MCF 10A (cell line): ENCODE data around the gene USP40. TPM values are rescaled to one million over a fixed set of nuclear protein-coding genes. Genes with fewer than 3 reads are reported as not detected.

ENCODE experiments used
- BruUV-seq: library from RNA; stranded (reverse); fragments of 400-500 nt; replicated peaks from 2 replicates; lab custom pipeline; 2021; lab: Mats Ljungman, UMichigan
- CTCF ChIA-PET: fragments of 300-600 bp; sonication (Branson Sonifier 250); formaldehyde crosslinking; extraction: SDS; loops from one replicate; lab custom pipeline; 2021; ENCODE audit warnings: antibody characterized with exemption, inconsistent platforms; lab: Yijun Ruan, JAX
- POLR2A ChIA-PET: fragments of 300-600, 350-650 bp; sonication (Branson Sonifier 250); formaldehyde crosslinking; extraction: SDS; loops from one replicate; lab custom pipeline; 2020; ENCODE audit warnings: antibody characterized with exemption, inconsistent platforms; lab: Yijun Ruan, JAX
- DNase-seq: peaks from one replicate; pipeline ENCODE4 v3.0.0-alpha.2; 2018; ENCODE audit not compliant: unreplicated experiment
- H3K27ac Mint-ChIP-seq: one replicate; pipeline ENCODE4 v1.8.0; 2022; ENCODE audit warnings: mild to moderate bottlenecking, low read depth, mixed read lengths; ENCODE audit not compliant: unreplicated experiment
- H3K27me3 Mint-ChIP-seq: one replicate; pipeline ENCODE4 v1.8.0; 2022; ENCODE audit warnings: mixed read lengths; ENCODE audit not compliant: insufficient read depth, unreplicated experiment
- H3K36me3 Mint-ChIP-seq: one replicate; pipeline ENCODE4 v1.8.0; 2022; ENCODE audit warnings: mild to moderate bottlenecking, moderate library complexity, mixed read lengths; ENCODE audit not compliant: insufficient read depth, unreplicated experiment
- H3K4me1 Mint-ChIP-seq: one replicate; pipeline ENCODE4 v1.8.0; 2022; ENCODE audit warnings: mixed read lengths; ENCODE audit not compliant: insufficient read depth, unreplicated experiment
- H3K4me3 Mint-ChIP-seq: one replicate; pipeline ENCODE4 v1.8.0; 2022; ENCODE audit warnings: mild to moderate bottlenecking, moderate library complexity, mixed read lengths; ENCODE audit not compliant: unreplicated experiment
- H3K9me3 Mint-ChIP-seq: one replicate; pipeline ENCODE4 v1.8.0; 2022; ENCODE audit warnings: mixed read lengths; ENCODE audit not compliant: unreplicated experiment
- intact Hi-C: fragments of 100-400 bp; cut with micrococcal nuclease; formaldehyde crosslinking; loops from 2 replicates; pipeline ENCODE4 v1.14.1; 2022
- total RNA-seq: library from RNA; stranded (reverse); gene quantifications from 2 replicates; pipeline ENCODE4 v1.2.3, GENCODE V29; 2022
- TF ChIP-seq, protein P1 (sequence below): fragments of 200-600 bp; IDR thresholded peaks from one replicate; pipeline ENCODE4 v1.8.0; 2022; ENCODE audit warnings: antibody characterized with exemption, mild to moderate bottlenecking; ENCODE audit not compliant: unreplicated experiment

Gene USP40
- total RNA-seq, 1 experiment from 2014 or later: 56.3 TPM

GRCh38 chr2:233497692-233498091, 68.9 kb downstream of the USP40 start:
- ChIA-PET POLR2A (interaction anchor here (1.7 kb wide), 1 partner anchor 12 kb away, joined by 4 read pairs; no protein-coding TSS in a partner anchor), CTCF (interaction anchor here (0.5 kb wide), 1 partner anchor 214 kb away, joined by 3 read pairs; no protein-coding TSS in a partner anchor)
- Mint-ChIP-seq H3K27ac (no peak overlapping the region), H3K27me3 (no peaks in the 10 kb centered on the region), H3K9me3 (peaks cover 9% of the 10 kb centered on the region), H3K4me3 (no peak overlapping the region), H3K36me3 (peaks cover 56% of the 10 kb centered on the region), H3K4me1 (peaks cover 23% of the 10 kb centered on the region)
- TF ChIP-seq, protein P1, sequence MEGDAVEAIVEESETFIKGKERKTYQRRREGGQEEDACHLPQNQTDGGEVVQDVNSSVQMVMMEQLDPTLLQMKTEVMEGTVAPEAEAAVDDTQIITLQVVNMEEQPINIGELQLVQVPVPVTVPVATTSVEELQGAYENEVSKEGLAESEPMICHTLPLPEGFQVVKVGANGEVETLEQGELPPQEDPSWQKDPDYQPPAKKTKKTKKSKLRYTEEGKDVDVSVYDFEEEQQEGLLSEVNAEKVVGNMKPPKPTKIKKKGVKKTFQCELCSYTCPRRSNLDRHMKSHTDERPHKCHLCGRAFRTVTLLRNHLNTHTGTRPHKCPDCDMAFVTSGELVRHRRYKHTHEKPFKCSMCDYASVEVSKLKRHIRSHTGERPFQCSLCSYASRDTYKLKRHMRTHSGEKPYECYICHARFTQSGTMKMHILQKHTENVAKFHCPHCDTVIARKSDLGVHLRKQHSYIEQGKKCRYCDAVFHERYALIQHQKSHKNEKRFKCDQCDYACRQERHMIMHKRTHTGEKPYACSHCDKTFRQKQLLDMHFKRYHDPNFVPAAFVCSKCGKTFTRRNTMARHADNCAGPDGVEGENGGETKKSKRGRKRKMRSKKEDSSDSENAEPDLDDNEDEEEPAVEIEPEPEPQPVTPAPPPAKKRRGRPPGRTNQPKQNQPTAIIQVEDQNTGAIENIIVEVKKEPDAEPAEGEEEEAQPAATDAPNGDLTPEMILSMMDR: no peak
- DNase-seq: no peak
- intact Hi-C loops: loop anchor here (10.0 kb wide), 1 partner anchor 57 kb away; no protein-coding TSS in a partner anchor
- BruUV-seq: no TSS peak

- TF ChIP-seq, protein P1: no peak
- Mint-ChIP-seq H3K4me1 (peaks cover 23% of the 10 kb centered on the region), H3K9me3 (no peaks in the 10 kb centered on the region), H3K36me3 (peaks cover 51% of the 10 kb centered on the region), H3K27ac (no peak overlapping the region), H3K27me3 (no peaks in the 10 kb centered on the region), H3K4me3 (no peak overlapping the region)
- intact Hi-C loops: loop anchor here (10.0 kb wide), 1 partner anchor 59 kb away; no protein-coding TSS in a partner anchor
- BruUV-seq: no TSS peak
- DNase-seq: no peak
- ChIA-PET POLR2A (interaction anchor here (0.7 to 1.4 kb wide), 3 partner anchors 9 to 357 kb away, joined by 3 to 4 read pairs (median 4); no protein-coding TSS in a partner anchor), CTCF (no interaction called here)
Observed at GRCh38 chr2:233495503-233496496, 70.8 kb downstream of the USP40 start.

DNA sequence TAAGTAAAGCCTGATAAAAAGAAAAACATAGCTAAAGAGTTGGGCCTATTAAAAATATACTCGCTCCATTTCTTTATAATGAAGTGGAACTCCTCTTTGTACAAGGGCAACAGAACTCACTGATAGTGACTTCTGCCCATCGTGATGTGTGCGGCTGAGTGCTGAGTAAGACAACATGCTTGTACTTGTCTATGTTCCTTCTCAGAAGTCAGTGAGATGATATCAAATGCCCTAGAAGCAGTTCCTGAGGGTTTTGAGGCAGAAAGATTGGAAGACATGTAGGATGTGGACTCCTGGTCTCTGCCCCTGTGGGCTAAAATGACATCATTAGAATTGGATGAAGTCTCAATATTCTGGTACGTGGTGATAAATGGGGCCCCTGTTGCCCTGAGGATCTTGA, 73.8 kb downstream of the USP40 start:
- BruUV-seq: no TSS peak
- H3K4me1 Mint-ChIP-seq: peaks cover 40% of the 10 kb centered on the region

More for the DNA sequence above, 73.8 kb downstream of the USP40 start:
- DNase-seq: peak; percentile 74
- CTCF ChIA-PET: interaction anchor here (0.8 to 0.9 kb wide), 2 partner anchors 72 to 441 kb away, joined by 3 to 4 read pairs; no protein-coding TSS in a partner anchor
- intact Hi-C loops: loop anchor here (10.0 kb wide), 1 partner anchor 62 kb away; no protein-coding TSS in a partner anchor
- Mint-ChIP-seq H3K4me3 (peak overlapping the region; percentile 17), H3K9me3 (no peaks in the 10 kb centered on the region), H3K27ac (peak overlapping the region; percentile 97), H3K36me3 (peaks cover 36% of the 10 kb centered on the region), H3K27me3 (no peaks in the 10 kb centered on the region)
- POLR2A ChIA-PET: interaction anchor here (0.5 to 1.5 kb wide), 9 partner anchors 10 to 707 kb away, joined by 3 to 8 read pairs (median 4); partner anchors contain the start of genes UGT1A5 and USP40
- TF ChIP-seq, protein P1: no peak
